ENCODE data around the gene FNIP1.
"Not testable (repeated sequence)": the region's sequence is repeated elsewhere in the genome, so short reads cannot be mapped to it uniquely, and the experiment has no call there.

The FNIP1 gene

GRCh38 chr5:131789765-131790164 lies 7.1 kb downstream of the FNIP1 start:
- no peak overlapping the region for H3K4me3 ChIP-seq (ENCODE audit: low read depth in 1 of 5, low read length in 5 of 5)
- no peaks in the 10 kb centered on the region for H3K36me3 ChIP-seq (ENCODE audit: control insufficient read depth in 5 of 5, insufficient read depth in 5 of 5, low read length in 5 of 5)
- H3K27ac ChIP-seq (ENCODE audit: low read depth, low read length), result no peak overlapping the region
- H3K4me1 ChIP-seq (ENCODE audit: control insufficient read depth in 5 of 5, insufficient read depth in 5 of 5, low read length in 5 of 5), result peaks cover 0 to 21% (median 10%) of the 10 kb centered on the region in 5 donors
- no peaks in the 10 kb centered on the region for H3K27me3 ChIP-seq (ENCODE audit: control insufficient read depth in 5 of 5, insufficient read depth in 4 of 5, low read length in 5 of 5)
- no peaks in the 10 kb centered on the region for H3K9me3 ChIP-seq (ENCODE audit: control insufficient read depth in 5 of 5, low read length in 5 of 5)
- no peak overlapping the region for H3K9ac ChIP-seq (ENCODE audit: low read length in 5 of 5)

GRCh38 chr5:131787736-131788135 lies 9.1 kb downstream of the FNIP1 start:
- H3K9ac ChIP-seq (ENCODE audit: low read length in 5 of 5), result no peak overlapping the region
- no peak overlapping the region for H3K4me3 ChIP-seq (ENCODE audit: low read depth in 1 of 5, low read length in 5 of 5)
- no peak overlapping the region for H3K27ac ChIP-seq (ENCODE audit: low read depth, low read length)
- no peaks in the 10 kb centered on the region for H3K9me3 ChIP-seq (ENCODE audit: control insufficient read depth in 5 of 5, low read length in 5 of 5)
- no peaks in the 10 kb centered on the region for H3K36me3 ChIP-seq (ENCODE audit: control insufficient read depth in 5 of 5, insufficient read depth in 5 of 5, low read length in 5 of 5)
- no peaks in the 10 kb centered on the region for H3K27me3 ChIP-seq (ENCODE audit: control insufficient read depth in 5 of 5, insufficient read depth in 4 of 5, low read length in 5 of 5)
- H3K4me1 ChIP-seq (ENCODE audit: control insufficient read depth in 5 of 5, insufficient read depth in 5 of 5, low read length in 5 of 5), result peaks cover 0 to 26% (median 10%) of the 10 kb centered on the region in 5 donors

- Histone ChIP-seq H3K9me3 (ENCODE audit: control insufficient read depth in 5 of 5, low read length in 5 of 5) (no peaks in the 10 kb centered on the region), H3K36me3 (ENCODE audit: control insufficient read depth in 5 of 5, insufficient read depth in 5 of 5, low read length in 5 of 5) (no peaks in the 10 kb centered on the region), H3K4me1 (ENCODE audit: control insufficient read depth in 5 of 5, insufficient read depth in 5 of 5, low read length in 5 of 5) (peaks cover 0 to 29% (median 10%) of the 10 kb centered on the region in 5 donors), H3K9ac (ENCODE audit: low read length in 5 of 5) (no peak overlapping the region), H3K27me3 (ENCODE audit: control insufficient read depth in 5 of 5, insufficient read depth in 4 of 5, low read length in 5 of 5) (no peaks in the 10 kb centered on the region), H3K27ac (ENCODE audit: low read depth, low read length) (no peak overlapping the region), H3K4me3 (ENCODE audit: low read depth in 1 of 5, low read length in 5 of 5) (no peak overlapping the region)
Observed at GRCh38 chr5:131786900-131787692, 9.7 kb downstream of the FNIP1 start.

GRCh38 chr5:131786036-131786435 lies 10.8 kb downstream of the FNIP1 start:
- Histone ChIP-seq H3K9me3 (ENCODE audit: control insufficient read depth in 5 of 5, low read length in 5 of 5) (no peaks in the 10 kb centered on the region), H3K27ac (ENCODE audit: low read depth, low read length) (no peak overlapping the region), H3K36me3 (ENCODE audit: control insufficient read depth in 5 of 5, insufficient read depth in 5 of 5, low read length in 5 of 5) (no peaks in the 10 kb centered on the region), H3K4me1 (ENCODE audit: control insufficient read depth in 5 of 5, insufficient read depth in 5 of 5, low read length in 5 of 5) (peaks cover 0 to 24% (median 10%) of the 10 kb centered on the region in 5 donors), H3K9ac (ENCODE audit: low read length in 5 of 5) (no peak overlapping the region), H3K27me3 (ENCODE audit: control insufficient read depth in 5 of 5, insufficient read depth in 4 of 5, low read length in 5 of 5) (no peaks in the 10 kb centered on the region), H3K4me3 (ENCODE audit: low read depth in 1 of 5, low read length in 5 of 5) (no peak overlapping the region)

- Histone ChIP-seq H3K9ac (ENCODE audit: low read length in 5 of 5) (no peak overlapping the region), H3K27me3 (ENCODE audit: control insufficient read depth in 5 of 5, insufficient read depth in 4 of 5, low read length in 5 of 5) (no peaks in the 10 kb centered on the region), H3K36me3 (ENCODE audit: control insufficient read depth in 5 of 5, insufficient read depth in 5 of 5, low read length in 5 of 5) (no peaks in the 10 kb centered on the region), H3K4me3 (ENCODE audit: low read depth in 1 of 5, low read length in 5 of 5) (no peak overlapping the region), H3K4me1 (ENCODE audit: control insufficient read depth in 5 of 5, insufficient read depth in 5 of 5, low read length in 5 of 5) (peaks cover 0 to 24% (median 8%) of the 10 kb centered on the region in 5 donors), H3K9me3 (ENCODE audit: control insufficient read depth in 5 of 5, low read length in 5 of 5) (no peaks in the 10 kb centered on the region), H3K27ac (ENCODE audit: low read depth, low read length) (no peak overlapping the region)
Observed at GRCh38 chr5:131783874-131784273, 12.9 kb downstream of the FNIP1 start.

GRCh38 chr5:131783357-131783756 lies 13.5 kb downstream of the FNIP1 start:
- Histone ChIP-seq H3K4me3 (ENCODE audit: low read depth in 1 of 5, low read length in 5 of 5) (no peak overlapping the region), H3K4me1 (ENCODE audit: control insufficient read depth in 5 of 5, insufficient read depth in 5 of 5, low read length in 5 of 5) (peaks cover 0 to 24% (median 8%) of the 10 kb centered on the region in 5 donors), H3K9ac (ENCODE audit: low read length in 5 of 5) (peak overlapping the region in 1 of 5 donors; percentile 15), H3K27me3 (ENCODE audit: control insufficient read depth in 5 of 5, insufficient read depth in 4 of 5, low read length in 5 of 5) (no peaks in the 10 kb centered on the region), H3K36me3 (ENCODE audit: control insufficient read depth in 5 of 5, insufficient read depth in 5 of 5, low read length in 5 of 5) (no peaks in the 10 kb centered on the region), H3K9me3 (ENCODE audit: control insufficient read depth in 5 of 5, low read length in 5 of 5) (no peaks in the 10 kb centered on the region), H3K27ac (ENCODE audit: low read depth, low read length) (no peak overlapping the region)

- Histone ChIP-seq H3K36me3 (ENCODE audit: control insufficient read depth in 5 of 5, insufficient read depth in 5 of 5, low read length in 5 of 5) (no peaks in the 10 kb centered on the region), H3K9ac (ENCODE audit: low read length in 5 of 5) (peak overlapping the region in 1 of 5 donors; percentile 15), H3K4me3 (ENCODE audit: low read depth in 1 of 5, low read length in 5 of 5) (no peak overlapping the region), H3K4me1 (ENCODE audit: control insufficient read depth in 5 of 5, insufficient read depth in 5 of 5, low read length in 5 of 5) (peaks cover 0 to 24% (median 8%) of the 10 kb centered on the region in 5 donors), H3K9me3 (ENCODE audit: control insufficient read depth in 5 of 5, low read length in 5 of 5) (no peaks in the 10 kb centered on the region), H3K27ac (ENCODE audit: low read depth, low read length) (no peak overlapping the region), H3K27me3 (ENCODE audit: control insufficient read depth in 5 of 5, insufficient read depth in 4 of 5, low read length in 5 of 5) (no peaks in the 10 kb centered on the region)
Observed at GRCh38 chr5:131782717-131783116, 14.1 kb downstream of the FNIP1 start.

GRCh38 chr5:131778141-131778540 lies 18.7 kb downstream of the FNIP1 start:
- not testable (repeated sequence) for H3K9me3 ChIP-seq (ENCODE audit: control insufficient read depth in 5 of 5, low read length in 5 of 5); H3K4me3 ChIP-seq (ENCODE audit: low read depth in 1 of 5, low read length in 5 of 5); H3K27ac ChIP-seq (ENCODE audit: low read depth, low read length); H3K36me3 ChIP-seq (ENCODE audit: control insufficient read depth in 5 of 5, insufficient read depth in 5 of 5, low read length in 5 of 5); H3K9ac ChIP-seq (ENCODE audit: low read length in 5 of 5); H3K27me3 ChIP-seq (ENCODE audit: control insufficient read depth in 5 of 5, insufficient read depth in 4 of 5, low read length in 5 of 5)
- H3K4me1 ChIP-seq (ENCODE audit: control insufficient read depth in 5 of 5, insufficient read depth in 5 of 5, low read length in 5 of 5), result peaks cover 0 to 20% (median 15%) of the 10 kb centered on the region in 5 donors

- peaks cover 0 to 19% (median 9%) of the 10 kb centered on the region in 5 donors for H3K4me1 ChIP-seq (ENCODE audit: control insufficient read depth in 5 of 5, insufficient read depth in 5 of 5, low read length in 5 of 5)
- H3K36me3 ChIP-seq (ENCODE audit: control insufficient read depth in 5 of 5, insufficient read depth in 5 of 5, low read length in 5 of 5), result no peaks in the 10 kb centered on the region
- H3K9me3 ChIP-seq (ENCODE audit: control insufficient read depth in 5 of 5, low read length in 5 of 5), result no peaks in the 10 kb centered on the region
- H3K4me3 ChIP-seq (ENCODE audit: low read depth in 1 of 5, low read length in 5 of 5), result no peak overlapping the region
- H3K27ac ChIP-seq (ENCODE audit: low read depth, low read length), result no peak overlapping the region
- no peaks in the 10 kb centered on the region for H3K27me3 ChIP-seq (ENCODE audit: control insufficient read depth in 5 of 5, insufficient read depth in 4 of 5, low read length in 5 of 5)
- no peak overlapping the region for H3K9ac ChIP-seq (ENCODE audit: low read length in 5 of 5)
Observed at GRCh38 chr5:131776450-131776849, 20.4 kb downstream of the FNIP1 start.

- H3K36me3 ChIP-seq (ENCODE audit: control insufficient read depth in 5 of 5, insufficient read depth in 5 of 5, low read length in 5 of 5), result no peaks in the 10 kb centered on the region
Observed at GRCh38 chr5:131774652-131775367, 22.0 kb downstream of the FNIP1 start.

More at GRCh38 chr5:131774652-131775367, 22.0 kb downstream of the FNIP1 start:
- Histone ChIP-seq H3K27ac (ENCODE audit: low read depth, low read length) (no peak overlapping the region), H3K4me3 (ENCODE audit: low read depth in 1 of 5, low read length in 5 of 5) (no peak overlapping the region), H3K9ac (ENCODE audit: low read length in 5 of 5) (no peak overlapping the region), H3K9me3 (ENCODE audit: control insufficient read depth in 5 of 5, low read length in 5 of 5) (no peaks in the 10 kb centered on the region), H3K27me3 (ENCODE audit: control insufficient read depth in 5 of 5, insufficient read depth in 4 of 5, low read length in 5 of 5) (no peaks in the 10 kb centered on the region), H3K4me1 (ENCODE audit: control insufficient read depth in 5 of 5, insufficient read depth in 5 of 5, low read length in 5 of 5) (peaks cover 0 to 33% (median 11%) of the 10 kb centered on the region in 5 donors)
